ENCODE results near the gene STIM1.
"Not testable (repeated sequence)": the region's sequence is repeated elsewhere in the genome, so short reads cannot be mapped to it uniquely, and the experiment has no call there.

STIM1 gene

DNA sequence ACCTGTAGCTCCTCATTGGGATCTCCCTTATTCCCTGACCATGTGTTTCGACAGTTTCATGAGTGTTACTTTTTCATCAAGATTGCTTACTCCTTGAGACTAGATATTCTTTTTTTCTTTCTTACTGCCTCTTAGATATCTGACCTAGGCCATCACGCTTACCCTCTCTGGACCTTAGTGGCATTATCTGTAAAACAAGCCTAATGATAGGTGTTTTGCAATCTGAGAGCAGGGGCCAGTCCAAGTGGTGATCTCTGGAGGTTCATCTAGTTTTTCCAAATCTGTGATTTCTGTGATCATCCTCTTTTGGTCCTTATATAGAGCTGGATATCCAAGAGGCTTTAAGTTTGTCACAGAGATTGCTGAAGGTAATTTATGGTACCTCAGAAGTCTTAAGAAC, 34.5 kb downstream of the STIM1 start:
- no peak for DNase-seq

GRCh38 chr11:3890806-3891205, 35.3 kb downstream of the STIM1 start:
- no peak for DNase-seq

- DNase-seq = no peak
Measured at GRCh38 chr11:3891751-3892150, 36.3 kb downstream of the STIM1 start.

- DNase-seq = no peak
Measured at GRCh38 chr11:3892156-3892555, 36.7 kb downstream of the STIM1 start.

- DNase-seq = no peak
Measured at GRCh38 chr11:3893311-3893710, 37.8 kb downstream of the STIM1 start.

DNA sequence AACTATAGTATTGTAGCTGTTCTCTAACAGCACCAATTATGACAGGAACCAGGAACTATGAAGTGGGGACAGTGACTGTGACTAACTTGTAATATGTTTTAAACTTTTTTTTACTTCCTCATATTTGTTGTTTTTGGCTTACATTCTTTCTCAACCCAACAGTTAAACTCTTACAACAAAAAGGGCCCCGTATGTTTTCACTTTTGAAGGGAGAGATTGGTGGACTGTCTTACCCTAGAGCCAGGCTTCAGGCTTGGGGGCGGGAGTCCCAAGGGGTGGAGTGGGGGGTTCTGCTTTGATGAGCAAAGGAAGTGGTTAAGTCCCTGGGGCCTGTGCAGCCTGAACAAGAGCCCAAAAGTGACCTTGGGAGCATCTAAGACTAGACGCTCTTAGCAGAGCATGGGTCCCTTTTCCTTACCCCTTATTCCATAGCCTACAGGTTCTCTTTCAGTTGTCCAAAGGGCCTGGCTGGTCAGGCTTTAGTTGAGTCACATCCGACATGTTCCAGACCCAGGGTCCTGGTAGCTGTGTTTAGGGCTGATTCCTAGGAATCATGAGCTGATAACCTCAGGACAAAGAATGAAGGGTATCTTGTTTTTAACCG, 38.8 kb downstream of the STIM1 start:
- no peak for DNase-seq

GRCh38 chr11:3896644-3897043, 41.2 kb downstream of the STIM1 start:
- no peak for DNase-seq

DNA sequence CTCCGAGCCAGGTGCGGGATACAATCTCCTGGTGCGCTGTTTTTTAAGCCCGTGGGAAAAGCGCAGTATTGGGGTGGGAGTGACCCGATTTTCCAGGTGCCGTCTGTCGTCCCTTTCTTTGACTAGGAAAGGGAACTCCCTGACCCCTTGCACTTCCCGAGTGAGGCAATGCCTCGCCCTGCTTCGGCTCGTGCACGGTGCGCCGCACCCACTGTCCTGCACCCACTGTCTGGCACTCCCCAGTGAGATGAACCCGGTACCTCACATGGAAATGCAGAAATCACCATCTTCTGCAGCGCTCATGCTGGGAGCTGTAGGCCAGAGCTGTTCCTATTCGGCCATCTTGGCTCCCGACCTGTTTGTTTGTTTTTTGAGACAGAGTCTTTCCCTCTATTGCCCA, 44.8 kb downstream of the STIM1 start:
- DNase-seq = not testable (repeated sequence)

- no peak for DNase-seq
Measured at GRCh38 chr11:3901249-3902025, 46.0 kb downstream of the STIM1 start.

DNA sequence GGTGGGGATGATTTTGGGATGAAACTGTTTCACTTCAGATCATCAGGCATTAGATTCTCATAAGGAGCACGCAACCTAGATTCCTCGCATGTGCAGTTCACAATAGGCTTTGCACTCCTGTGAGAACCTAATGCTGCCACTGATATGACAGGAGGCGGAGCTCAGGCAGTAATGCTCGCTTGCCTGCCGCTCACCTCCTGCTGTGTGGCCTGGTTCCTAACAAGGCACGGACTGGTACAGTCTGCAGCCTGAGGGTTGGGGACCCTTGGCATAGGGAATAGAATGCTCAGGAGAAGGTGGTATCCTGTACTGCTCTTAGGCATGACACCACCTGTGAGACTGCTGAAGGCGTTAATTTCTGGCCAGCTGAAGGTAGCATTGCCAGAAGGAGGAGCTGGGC, 47.0 kb downstream of the STIM1 start:
- DNase-seq = no peak

GRCh38 chr11:3903207-3903896, 47.9 kb downstream of the STIM1 start:
- DNase-seq = no peak

- no peak for DNase-seq
Measured at GRCh38 chr11:3904228-3904627, 48.8 kb downstream of the STIM1 start.

GRCh38 chr11:3905080-3905953, 49.9 kb downstream of the STIM1 start:
- no peak for DNase-seq

DNA sequence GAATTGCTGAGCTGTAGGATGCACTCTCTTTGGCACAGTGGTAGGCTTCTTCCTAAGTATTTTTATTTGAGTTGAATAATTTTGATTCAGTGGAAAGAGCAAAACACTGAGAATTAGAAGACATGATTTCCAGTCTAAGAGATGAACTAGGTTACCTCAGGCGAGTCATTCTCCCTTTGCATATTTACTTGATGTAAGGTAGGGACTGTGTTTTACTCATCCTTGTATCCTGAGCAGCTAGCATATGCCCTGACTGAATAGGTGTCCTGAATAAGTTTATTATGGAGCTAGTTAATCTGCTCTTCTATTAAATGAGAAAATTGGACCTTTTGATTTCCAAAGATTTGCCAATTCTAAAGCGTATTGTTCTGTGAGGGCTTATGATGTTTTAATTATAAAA, 50.7 kb downstream of the STIM1 start:
- DNase-seq = no peak

DNA sequence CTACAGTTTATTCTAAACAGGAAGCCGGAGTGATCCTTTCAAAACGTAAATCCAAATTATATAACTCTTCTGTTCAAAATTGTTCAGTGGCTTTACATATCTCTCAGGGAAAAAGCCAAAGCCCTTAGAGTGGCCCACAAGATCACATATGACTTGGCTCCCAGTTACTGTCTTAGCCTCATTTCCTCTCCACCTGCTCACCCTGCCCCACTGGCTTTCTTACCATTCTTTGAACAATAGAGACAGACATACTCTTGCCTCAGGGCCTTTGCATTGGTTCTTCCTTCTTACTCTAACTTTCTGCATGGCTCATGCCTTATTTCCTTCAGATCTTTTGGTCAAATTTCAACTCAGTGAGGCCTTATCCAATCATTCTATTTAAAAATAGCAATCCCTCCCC, 52.1 kb downstream of the STIM1 start:
- DNase-seq = no peak

GRCh38 chr11:3909901-3910300, 54.4 kb downstream of the STIM1 start:
- no peak for DNase-seq

- no peak for DNase-seq
Measured at GRCh38 chr11:3911908-3912505, 56.5 kb downstream of the STIM1 start.

DNA sequence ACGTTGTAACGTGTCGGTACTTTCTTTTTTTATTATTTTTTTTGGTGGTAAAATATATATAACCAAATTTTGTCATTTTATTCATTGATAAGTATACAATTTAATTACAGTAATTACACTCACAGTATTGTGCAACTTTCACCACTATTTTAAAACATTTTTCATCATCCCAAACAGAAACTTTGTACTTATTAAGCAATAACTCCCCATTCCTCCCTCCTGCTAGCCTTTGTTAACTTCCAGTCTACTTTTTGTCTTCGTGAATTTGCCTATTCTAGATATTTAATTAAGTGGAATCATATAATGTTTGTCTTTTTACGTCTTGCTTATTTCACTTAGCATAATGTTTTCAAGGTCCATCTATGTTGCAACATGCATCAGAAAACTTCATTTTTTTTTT, 58.5 kb downstream of the STIM1 start:
- no peak for DNase-seq

GRCh38 chr11:3914805-3915204, 59.3 kb downstream of the STIM1 start:
- no peak for DNase-seq

- DNase-seq = no peak
Measured at GRCh38 chr11:3916962-3917361, 61.5 kb downstream of the STIM1 start.

DNA sequence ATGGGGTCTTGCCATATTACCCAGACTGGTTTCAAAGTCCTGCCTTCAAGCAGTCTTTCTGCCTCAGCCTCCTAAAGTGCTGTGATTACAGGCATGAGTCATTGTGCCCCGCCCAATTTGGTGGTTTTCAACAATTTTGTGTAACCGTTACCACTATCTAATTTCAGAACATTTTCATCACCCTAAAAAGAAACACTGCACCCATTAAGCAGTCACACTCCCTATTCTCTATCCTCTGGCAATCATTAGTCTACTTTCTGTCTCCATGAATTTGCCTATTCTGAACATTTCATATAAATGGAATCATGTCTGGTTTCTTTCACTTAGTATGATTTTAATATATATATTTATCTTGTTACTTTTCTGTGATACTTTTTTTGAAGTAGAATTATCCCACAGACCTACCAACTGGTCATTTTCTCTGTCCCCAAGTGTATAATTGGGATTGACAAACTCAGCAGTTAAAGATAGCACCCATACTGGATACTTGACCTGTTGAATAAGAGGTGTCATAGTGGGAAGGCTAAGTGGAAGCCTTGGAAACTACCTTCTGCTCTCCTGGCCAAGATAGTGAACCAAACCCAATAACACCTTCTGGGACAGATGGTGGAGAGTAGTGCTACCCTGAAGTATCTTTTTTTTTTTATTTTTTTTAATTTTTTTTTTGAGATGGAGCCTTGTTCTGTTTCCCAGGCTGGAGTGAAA, 64.8 kb downstream of the STIM1 start:
- no peak for DNase-seq

DNA sequence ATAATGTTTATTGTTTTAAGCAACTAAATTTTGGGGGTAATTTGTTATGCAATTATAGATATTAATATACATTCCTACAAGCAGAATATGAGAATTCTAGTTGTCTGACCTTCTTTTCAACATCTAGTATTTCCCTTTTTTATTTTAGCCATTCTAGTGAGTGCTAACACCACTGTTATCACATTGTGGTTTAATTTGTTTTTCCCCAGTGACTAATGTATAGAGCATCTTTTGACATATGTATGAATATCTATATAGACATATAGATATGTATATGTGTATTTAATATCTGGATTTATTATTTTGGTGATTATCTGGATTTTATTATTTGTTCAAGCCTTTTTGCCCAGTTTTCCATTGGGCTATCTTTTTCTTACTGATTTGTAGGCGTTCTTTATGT, 66.6 kb downstream of the STIM1 start:
- no peak for DNase-seq
